ENCODE results near the gene ERC1. TPM values are rescaled to one million over a fixed set of nuclear protein-coding genes. Genes with fewer than 3 reads are reported as not detected.

The ERC1 gene
- total RNA-seq, 1 donor from 2014 or later, result 46.6 TPM

GRCh38 chr12:1493781-1494565 is 502.9 kb downstream of the ERC1 start:
- intact Hi-C loops (cut with DNase I), result no loop called here
- ATAC-seq (ENCODE audit: poor library complexity) (no peak), DNase-seq (no peak)

GRCh38 chr12:1494856-1495255 is 503.8 kb downstream of the ERC1 start:
- ATAC-seq (ENCODE audit: poor library complexity) (no peak), DNase-seq (no peak)
- intact Hi-C loops (cut with DNase I), result no loop called here

GRCh38 chr12:1496162-1496900 is 505.3 kb downstream of the ERC1 start:
- intact Hi-C loops (cut with DNase I), result no loop called here
- DNase-seq, result no peak
- ATAC-seq (ENCODE audit: poor library complexity), result peak; percentile 50

GRCh38 chr12:1497161-1497560 is 506.1 kb downstream of the ERC1 start:
- ATAC-seq (ENCODE audit: poor library complexity), result no peak
- intact Hi-C loops (cut with DNase I), result no loop called here

GRCh38 chr12:1498199-1498740 is 507.2 kb downstream of the ERC1 start:
- DNase-seq (no peak), ATAC-seq (ENCODE audit: poor library complexity) (no peak)
- intact Hi-C loops (cut with DNase I), result no loop called here

More at GRCh38 chr12:1497161-1497560, 506.1 kb downstream of the ERC1 start:
- no peak for DNase-seq

- ATAC-seq (ENCODE audit: poor library complexity) (no peak), DNase-seq (no peak)
- intact Hi-C loops (cut with DNase I), result no loop called here
Observed at GRCh38 chr12:1499351-1499750, 508.3 kb downstream of the ERC1 start.

- intact Hi-C loops (cut with DNase I), result no loop called here
- DNase-seq (peak; percentile 74), ATAC-seq (ENCODE audit: poor library complexity) (peak; percentile 51)
Observed at GRCh38 chr12:1500095-1500801, 509.2 kb downstream of the ERC1 start.

GRCh38 chr12:1501001-1501400 is 510.0 kb downstream of the ERC1 start:
- DNase-seq (no peak), ATAC-seq (ENCODE audit: poor library complexity) (no peak)
- intact Hi-C loops (cut with DNase I), result no loop called here

GRCh38 chr12:1501695-1502378 is 510.8 kb downstream of the ERC1 start:
- intact Hi-C loops (cut with DNase I), result no loop called here
- DNase-seq (no peak), ATAC-seq (ENCODE audit: poor library complexity) (no peak)

- intact Hi-C loops (cut with DNase I), result no loop called here
- ATAC-seq (ENCODE audit: poor library complexity), result no peak
- no peak for DNase-seq
Observed at GRCh38 chr12:1502379-1502720, 511.3 kb downstream of the ERC1 start.

GRCh38 chr12:1502831-1503230 is 511.8 kb downstream of the ERC1 start:
- ATAC-seq (ENCODE audit: poor library complexity) (no peak), DNase-seq (no peak)

GRCh38 chr12:1503281-1503711 is 512.3 kb downstream of the ERC1 start:
- intact Hi-C loops (cut with DNase I), result no loop called here
- ATAC-seq (ENCODE audit: poor library complexity), result no peak
- DNase-seq, result no peak

More at GRCh38 chr12:1502831-1503230, 511.8 kb downstream of the ERC1 start:
- intact Hi-C loops (cut with DNase I), result no loop called here

GRCh38 chr12:1504304-1504894 is 513.4 kb downstream of the ERC1 start:
- no peak for ATAC-seq (ENCODE audit: poor library complexity)
- intact Hi-C loops (cut with DNase I), result no loop called here
- DNase-seq, result no peak

- ATAC-seq (ENCODE audit: poor library complexity), result no peak
- intact Hi-C loops (cut with DNase I), result no loop called here
- no peak for DNase-seq
Observed at GRCh38 chr12:1504895-1505311, 513.9 kb downstream of the ERC1 start.

GRCh38 chr12:1505576-1505975 is 514.6 kb downstream of the ERC1 start:
- intact Hi-C loops (cut with DNase I), result no loop called here
- no peak for ATAC-seq (ENCODE audit: poor library complexity)

GRCh38 chr12:1507308-1507707 is 516.3 kb downstream of the ERC1 start:
- DNase-seq (no peak), ATAC-seq (ENCODE audit: poor library complexity) (no peak)

More at GRCh38 chr12:1505576-1505975, 514.6 kb downstream of the ERC1 start:
- no peak for DNase-seq

GRCh38 chr12:1509413-1510052 is 518.5 kb downstream of the ERC1 start:
- ATAC-seq (ENCODE audit: poor library complexity) (no peak), DNase-seq (no peak)
- intact Hi-C loops (cut with DNase I), result no loop called here

More at GRCh38 chr12:1507308-1507707, 516.3 kb downstream of the ERC1 start:
- intact Hi-C loops (cut with DNase I), result no loop called here

All from Right ventricle myocardium superior (tissue), 1 donor.